ENCODE results near the gene LRRC4C.

The LRRC4C gene

GRCh38 chr11:40139536-40139935, 1319.9 kb downstream of the LRRC4C start:
- DNase-seq: no peak

- DNase-seq: no peak
Measured at GRCh38 chr11:40139066-40139465, 1320.4 kb downstream of the LRRC4C start.

GRCh38 chr11:40134820-40135570, 1324.5 kb downstream of the LRRC4C start:
- DNase-seq: no peak

- DNase-seq: no peak
Measured at GRCh38 chr11:40133498-40133897, 1326.0 kb downstream of the LRRC4C start.

GRCh38 chr11:40132912-40133311, 1326.5 kb downstream of the LRRC4C start:
- DNase-seq: no peak

- DNase-seq: no peak
Measured at GRCh38 chr11:40130427-40130826, 1329.0 kb downstream of the LRRC4C start.

GRCh38 chr11:40129266-40129665, 1330.2 kb downstream of the LRRC4C start:
- no peak for DNase-seq

GRCh38 chr11:40125054-40125453, 1334.4 kb downstream of the LRRC4C start:
- no peak for DNase-seq

GRCh38 chr11:40119661-40120060, 1339.8 kb downstream of the LRRC4C start:
- DNase-seq: no peak

GRCh38 chr11:40118780-40119179, 1340.7 kb downstream of the LRRC4C start:
- DNase-seq: no peak

GRCh38 chr11:40118026-40118425, 1341.4 kb downstream of the LRRC4C start:
- no peak for DNase-seq

- no peak for DNase-seq
Measured at GRCh38 chr11:40104941-40105550, 1354.4 kb downstream of the LRRC4C start.

- no peak for DNase-seq
Measured at GRCh38 chr11:40100781-40101180, 1358.7 kb downstream of the LRRC4C start.

- DNase-seq: no peak
Measured at GRCh38 chr11:40100162-40100553, 1359.3 kb downstream of the LRRC4C start.

GRCh38 chr11:40099426-40100161, 1359.9 kb downstream of the LRRC4C start:
- no peak for DNase-seq

GRCh38 chr11:40095446-40095845, 1364.0 kb downstream of the LRRC4C start:
- DNase-seq: no peak

GRCh38 chr11:40094954-40095353, 1364.5 kb downstream of the LRRC4C start:
- DNase-seq: no peak

- no peak for DNase-seq
Measured at GRCh38 chr11:40080434-40080833, 1379.0 kb downstream of the LRRC4C start.

Data from NCI-H510A treated with DMSO at 0.1 percent for 48 hours (cell line).